CD4-positive, alpha-beta T cell (primary cell): Measurements from ENCODE around the gene TEAD2. TPM values are rescaled to one million over a fixed set of nuclear protein-coding genes. Genes with fewer than 3 reads are reported as not detected.

Experiments used
- ATAC-seq: fragments of 200-7000 bp; cut with Tn5 transposase; one replicate; pipeline ENCODE4 v1.10.0; 2022; ENCODE audit warnings: mild to moderate bottlenecking; ENCODE audit not compliant: poor library complexity
- CTCF ChIA-PET: fragments of 350-600 bp; sonication (Branson Sonifier 250); formaldehyde crosslinking; loops from one replicate; lab custom pipeline; 2021; ENCODE audit warnings: antibody characterized with exemption, inconsistent platforms; lab: Charles Lee
- POLR2A ChIA-PET: fragments of 350-600 bp; sonication (Branson Sonifier 250); formaldehyde crosslinking; loops from one replicate; lab custom pipeline; 2021; ENCODE audit warnings: antibody characterized with exemption, inconsistent platforms; lab: Charles Lee
- DNase-seq, 14 experiments: peaks; one replicate each; pipeline ENCODE4 v3.0.0-alpha.2; 2013 to 2020; ENCODE audit warnings: mixed read lengths in 2 of 14
- H3K27ac ChIP-seq, 2 donors: one replicate each; pipeline versions ENCODE4 v1.5.1 to v1.7.0; 2013; ENCODE audit warnings: low read length in 2 of 2, low read depth in 1 of 2, mild to moderate bottlenecking in 1 of 2
- H3K27me3 ChIP-seq, 2 experiments: 1 replicate in 1 of 2; 2 replicates in 1 of 2; pipeline versions ENCODE4 v1.6.1 to v1.7.0; 2013; ENCODE audit warnings: low read length in 2 of 2, control low read depth in 1 of 2, mild to moderate bottlenecking in 1 of 2, moderate library complexity in 1 of 2; ENCODE audit not compliant: insufficient read depth in 2 of 2, control insufficient read depth in 1 of 2
- H3K36me3 ChIP-seq: one replicate; pipeline ENCODE4 v1.6.1; 2013; ENCODE audit warnings: low read length, control low read depth; ENCODE audit not compliant: insufficient read depth
- H3K4me1 ChIP-seq: one replicate; pipeline ENCODE4 v1.6.1; 2013; ENCODE audit warnings: low read length, control low read depth; ENCODE audit not compliant: insufficient read depth
- H3K4me3 ChIP-seq: one replicate; pipeline ENCODE4 v1.5.1; 2013; ENCODE audit warnings: mild to moderate bottlenecking, low read length, moderate library complexity
- H3K9me3 ChIP-seq, 2 experiments: 1 replicate in 1 of 2; 2 replicates in 1 of 2; pipeline versions ENCODE4 v1.6.1 to v1.7.0; 2013; ENCODE audit warnings: low read length in 2 of 2, mild to moderate bottlenecking in 2 of 2, control low read depth in 1 of 2, moderate library complexity in 1 of 2; ENCODE audit not compliant: control insufficient read depth in 1 of 2, insufficient read depth in 1 of 2
- H3K27ac Mint-ChIP-seq: one replicate; pipeline ENCODE4 v1.8.0; 2020; ENCODE audit warnings: mixed read lengths
- H3K27me3 Mint-ChIP-seq: one replicate; pipeline ENCODE4 v1.8.0; 2021; ENCODE audit warnings: mixed read lengths
- H3K36me3 Mint-ChIP-seq: one replicate; pipeline ENCODE4 v1.8.0; 2021; ENCODE audit warnings: low read depth, mixed read lengths
- H3K4me1 Mint-ChIP-seq: one replicate; pipeline ENCODE4 v1.8.0; 2021; ENCODE audit warnings: low read depth, mixed read lengths
- H3K4me3 Mint-ChIP-seq: one replicate; pipeline ENCODE4 v1.8.0; 2020; ENCODE audit warnings: mild to moderate bottlenecking, mixed read lengths
- H3K9me3 Mint-ChIP-seq: one replicate; pipeline ENCODE4 v1.8.0; 2020; ENCODE audit warnings: mixed read lengths
- intact Hi-C, 2 experiments: fragments of 100-400 bp; cut with DNase I in 1 of 2; cut with micrococcal nuclease in 1 of 2; formaldehyde crosslinking; loops; one replicate each; pipeline versions ENCODE4 v1.15.1 to v1.9.0; 2023 to 2025; cut with DNase I, micrococcal nuclease
- total RNA-seq, 174 experiments: library from RNA in 2 of 174; stranded (reverse) in 2 of 174; gene quantifications; one replicate each; pipeline ENCODE4 v1.2.3 and lab custom pipeline; 2021 to 2026
- TF ChIP-seq, protein P1 (sequence below): fragments of 200-600 bp; IDR thresholded peaks from one replicate; pipeline ENCODE4 v1.8.0; 2022; ENCODE audit warnings: antibody characterized with exemption, mild to moderate bottlenecking

The TEAD2 gene
- total RNA-seq, 2 experiments from 2014 or later = not detected

DNA sequence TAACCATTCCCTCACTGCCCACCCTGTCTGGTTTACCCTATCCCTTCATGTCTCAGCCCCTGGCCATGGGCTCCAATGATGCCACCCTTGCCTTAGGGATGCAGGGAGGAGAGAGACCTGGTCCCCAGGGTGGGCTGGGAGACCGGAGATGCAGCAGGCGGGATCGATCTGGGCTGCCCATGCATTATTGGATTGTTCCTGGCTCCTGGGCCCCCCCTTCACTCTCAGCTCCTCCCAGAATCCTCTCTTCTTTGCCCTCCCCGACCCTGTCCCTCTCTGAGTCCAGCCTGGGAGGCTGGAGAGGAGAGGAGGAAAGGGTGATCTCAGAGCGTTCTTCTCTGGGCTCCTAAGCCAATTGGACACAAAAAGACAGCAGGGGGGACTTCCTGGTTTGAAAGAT lies 31.7 kb upstream of the TEAD2 start:
- Histone ChIP-seq H3K9me3 (no peaks in the 10 kb centered on the region), H3K27me3 (no peaks in the 10 kb centered on the region), H3K4me1 (peaks cover 30% of the 10 kb centered on the region), H3K36me3 (no peaks in the 10 kb centered on the region), H3K4me3 (no peak overlapping the region), H3K27ac (no peak overlapping the region)
- Mint-ChIP-seq H3K4me1 (peaks cover 25% of the 10 kb centered on the region), H3K36me3 (no peaks in the 10 kb centered on the region), H3K4me3 (no peak overlapping the region), H3K27ac (no peak overlapping the region), H3K27me3 (no peaks in the 10 kb centered on the region), H3K9me3 (no peaks in the 10 kb centered on the region)
- intact Hi-C loops = loop anchor here (2.0 to 10.0 kb wide), 4 partner anchors 151 to 283 kb away; partner anchors contain the start of gene PRMT1 (in 1 of the 2)
- ChIA-PET CTCF (interaction anchor here (1.4 kb wide), 1 partner anchor 49 kb away, joined by 5 read pairs; no protein-coding TSS in a partner anchor), POLR2A (no interaction called here)
- DNase-seq (no peak), ATAC-seq (no peak)
- TF ChIP-seq, protein P1, sequence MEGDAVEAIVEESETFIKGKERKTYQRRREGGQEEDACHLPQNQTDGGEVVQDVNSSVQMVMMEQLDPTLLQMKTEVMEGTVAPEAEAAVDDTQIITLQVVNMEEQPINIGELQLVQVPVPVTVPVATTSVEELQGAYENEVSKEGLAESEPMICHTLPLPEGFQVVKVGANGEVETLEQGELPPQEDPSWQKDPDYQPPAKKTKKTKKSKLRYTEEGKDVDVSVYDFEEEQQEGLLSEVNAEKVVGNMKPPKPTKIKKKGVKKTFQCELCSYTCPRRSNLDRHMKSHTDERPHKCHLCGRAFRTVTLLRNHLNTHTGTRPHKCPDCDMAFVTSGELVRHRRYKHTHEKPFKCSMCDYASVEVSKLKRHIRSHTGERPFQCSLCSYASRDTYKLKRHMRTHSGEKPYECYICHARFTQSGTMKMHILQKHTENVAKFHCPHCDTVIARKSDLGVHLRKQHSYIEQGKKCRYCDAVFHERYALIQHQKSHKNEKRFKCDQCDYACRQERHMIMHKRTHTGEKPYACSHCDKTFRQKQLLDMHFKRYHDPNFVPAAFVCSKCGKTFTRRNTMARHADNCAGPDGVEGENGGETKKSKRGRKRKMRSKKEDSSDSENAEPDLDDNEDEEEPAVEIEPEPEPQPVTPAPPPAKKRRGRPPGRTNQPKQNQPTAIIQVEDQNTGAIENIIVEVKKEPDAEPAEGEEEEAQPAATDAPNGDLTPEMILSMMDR = no peak

DNA sequence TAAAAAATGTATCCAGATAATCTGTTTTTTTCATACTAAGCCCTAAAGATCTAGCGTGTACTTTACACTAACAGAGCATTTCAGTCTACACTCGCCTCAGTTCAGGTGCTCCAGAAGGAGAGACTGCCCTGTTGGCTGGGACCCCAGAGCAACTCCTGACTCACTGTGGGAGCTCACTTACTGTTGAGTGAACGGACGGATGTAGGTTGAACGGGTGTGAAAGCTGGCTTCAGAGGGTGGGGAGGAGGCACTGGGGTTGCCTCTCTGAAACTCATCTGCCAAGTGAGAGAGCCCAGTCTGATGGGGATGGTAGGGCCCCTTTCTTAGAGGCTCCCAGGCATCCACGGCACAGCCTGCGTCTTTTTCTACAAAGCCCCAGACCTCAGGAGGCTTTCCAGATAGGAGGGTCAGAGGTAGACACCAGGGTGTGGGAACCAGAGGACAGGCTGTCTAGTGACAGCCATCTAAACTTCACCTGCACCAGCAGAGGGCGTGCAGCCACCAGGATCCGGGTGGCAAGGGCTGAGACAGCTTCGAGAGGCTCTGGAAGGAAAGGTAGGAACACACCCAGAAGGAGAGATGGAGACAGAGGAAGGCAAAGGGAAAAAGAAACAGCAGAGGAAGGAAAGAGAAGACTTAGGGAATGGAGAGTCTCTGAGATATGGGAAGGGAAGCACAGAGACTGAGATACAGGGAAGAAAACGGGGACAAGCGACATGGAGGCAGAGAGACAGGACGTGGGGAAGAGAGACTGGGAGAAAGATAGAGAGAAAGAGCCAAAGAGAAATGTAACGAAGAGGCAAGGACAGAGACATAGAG lies 29.6 kb upstream of the TEAD2 start:
- ChIA-PET CTCF (interaction anchor here (0.7 to 2.5 kb wide), 14 partner anchors 15 to 289 kb away, joined by 3 to 17 read pairs (median 4); no protein-coding TSS in a partner anchor), POLR2A (interaction anchor here (0.6 to 1.3 kb wide), 8 partner anchors 33 to 104 kb away, joined by 3 to 4 read pairs (median 4); partner anchors contain the start of genes ALDH16A1, CD37, GFY and PIH1D1)
- H3K27ac Mint-ChIP-seq = no peak overlapping the region
- TF ChIP-seq, protein P1 = peak; percentile 95
- no peak overlapping the region for H3K27ac ChIP-seq
- H3K4me1 Mint-ChIP-seq = peaks cover 19% of the 10 kb centered on the region
- no peak overlapping the region for H3K4me3 Mint-ChIP-seq
- peaks cover 23% of the 10 kb centered on the region for H3K4me1 ChIP-seq
- no peaks in the 10 kb centered on the region for H3K27me3 ChIP-seq
- intact Hi-C loops = loop anchor here (1.0 to 10.0 kb wide), 9 partner anchors 30 to 289 kb away; partner anchors contain the start of gene PRMT1 (in 1 of the 2)
- H3K36me3 Mint-ChIP-seq = no peaks in the 10 kb centered on the region
- no peaks in the 10 kb centered on the region for H3K27me3 Mint-ChIP-seq
- peak; percentile 76 for ATAC-seq
- no peaks in the 10 kb centered on the region for H3K9me3 ChIP-seq
- H3K9me3 Mint-ChIP-seq = no peaks in the 10 kb centered on the region
- no peaks in the 10 kb centered on the region for H3K36me3 ChIP-seq
- DNase-seq = peak; percentile 67 to 89 (median 76)
- no peak overlapping the region for H3K4me3 ChIP-seq

DNA sequence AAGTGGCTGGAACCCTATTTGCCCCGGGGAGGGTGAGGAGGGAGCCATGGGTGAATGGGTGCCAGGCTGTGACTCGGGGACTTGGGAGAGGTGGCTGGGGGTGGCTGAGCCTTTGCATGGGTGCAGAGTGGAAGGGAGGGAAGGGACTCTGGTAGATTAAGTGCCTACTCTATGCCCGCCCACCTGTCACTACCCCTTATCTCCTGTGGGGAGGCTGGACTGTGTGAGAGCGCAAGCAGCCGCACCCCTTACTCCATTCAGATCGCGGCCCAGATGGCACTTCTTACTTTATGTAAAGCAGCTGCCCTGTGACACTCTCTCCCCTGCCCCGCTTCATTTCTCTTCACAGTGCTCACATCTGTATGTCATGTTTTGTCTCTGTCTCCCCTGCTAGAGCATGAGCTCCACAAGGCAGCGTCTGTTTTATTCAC lies 28.7 kb upstream of the TEAD2 start:
- ChIA-PET CTCF (interaction anchor here (0.7 to 2.5 kb wide), 10 partner anchors 16 to 290 kb away, joined by 3 to 17 read pairs (median 6); no protein-coding TSS in a partner anchor), POLR2A (interaction anchor here (1.0 to 1.3 kb wide), 3 partner anchors 52 to 105 kb away, joined by 3 to 4 read pairs (median 4); partner anchors contain the start of gene ALDH16A1)
- peaks cover 19% of the 10 kb centered on the region for H3K4me1 Mint-ChIP-seq
- no peaks in the 10 kb centered on the region for H3K36me3 Mint-ChIP-seq
- TF ChIP-seq, protein P1 = no peak
- DNase-seq = no peak
- H3K27me3 ChIP-seq = no peaks in the 10 kb centered on the region
- no peak overlapping the region for H3K27ac ChIP-seq
- H3K4me1 ChIP-seq = peaks cover 23% of the 10 kb centered on the region
- no peak overlapping the region for H3K27ac Mint-ChIP-seq
- H3K4me3 ChIP-seq = no peak overlapping the region
- no peaks in the 10 kb centered on the region for H3K27me3 Mint-ChIP-seq
- H3K9me3 ChIP-seq = no peaks in the 10 kb centered on the region
- no peaks in the 10 kb centered on the region for H3K9me3 Mint-ChIP-seq
- H3K4me3 Mint-ChIP-seq = no peak overlapping the region
- H3K36me3 ChIP-seq = no peaks in the 10 kb centered on the region
- intact Hi-C loops = loop anchor here (5.0 to 10.0 kb wide), 3 partner anchors 154 to 286 kb away; partner anchors contain the start of gene PRMT1 (in 1 of the 2)
- no peak for ATAC-seq
